Neuronal stem cell (in vitro differentiated cells): ENCODE results near the gene ZNFX1.

Experiments
- DNase-seq: peaks from one replicate; pipeline ENCODE4 v3.0.0-alpha.2; 2013; ENCODE audit warnings: low spot score
- H2AFZ ChIP-seq: one replicate; pipeline ENCODE4 v1.6.1; 2013; ENCODE audit warnings: mild to moderate bottlenecking, low read length, inconsistent platforms
- H2AK5ac ChIP-seq: 2 replicates; pipeline ENCODE4 v1.6.1; 2013; ENCODE audit warnings: low read depth, mild to moderate bottlenecking, inconsistent platforms, low read length, moderate library complexity, mixed read lengths
- H2BK120ac ChIP-seq: 2 replicates; pipeline ENCODE4 v1.6.1; 2013; ENCODE audit warnings: low read depth, mild to moderate bottlenecking, inconsistent platforms, low read length, moderate library complexity, mixed read lengths
- H2BK12ac ChIP-seq: one replicate; pipeline ENCODE4 v1.6.1; 2013; ENCODE audit warnings: low read length, inconsistent platforms
- H2BK15ac ChIP-seq: 2 replicates; pipeline ENCODE4 v1.6.1; 2013; ENCODE audit warnings: mild to moderate bottlenecking, low read length, inconsistent platforms, mixed read lengths
- H2BK5ac ChIP-seq: one replicate; pipeline ENCODE4 v1.6.1; 2013; ENCODE audit warnings: inconsistent platforms, mild to moderate bottlenecking, low read length, moderate library complexity
- H3K14ac ChIP-seq: one replicate; pipeline ENCODE4 v1.6.1; 2013; ENCODE audit warnings: low read length, inconsistent platforms
- H3K18ac ChIP-seq: 2 replicates; pipeline ENCODE4 v1.6.1; 2013; ENCODE audit warnings: low read length, inconsistent platforms
- H3K23ac ChIP-seq: 2 replicates; pipeline ENCODE4 v1.6.1; 2013; ENCODE audit warnings: low read depth, mild to moderate bottlenecking, mixed read lengths, low read length, inconsistent platforms; ENCODE audit not compliant: poor library complexity
- H3K27ac ChIP-seq: replicated peaks from 3 replicates; pipeline ENCODE4 v1.5.1; 2013; ENCODE audit warnings: low read length, inconsistent platforms
- H3K27me3 ChIP-seq, 3 experiments: 2 replicates each; pipeline ENCODE4 v1.6.1; 2013; ENCODE audit warnings: low read length in 3 of 3, mild to moderate bottlenecking in 2 of 3, inconsistent platforms in 1 of 3, low read depth in 1 of 3, mixed read lengths in 1 of 3, moderate library complexity in 1 of 3; ENCODE audit not compliant: control insufficient read depth in 3 of 3, insufficient read depth in 3 of 3
- H3K36me3 ChIP-seq, 2 donors: replicated peaks in 1 of 2; 2 replicates each; pipeline ENCODE4 v1.6.1; 2013; ENCODE audit warnings: low read length in 2 of 2; ENCODE audit not compliant: control insufficient read depth in 2 of 2, insufficient read depth in 2 of 2
- H3K4ac ChIP-seq: 2 replicates; pipeline ENCODE4 v1.6.1; 2013; ENCODE audit warnings: inconsistent platforms, mild to moderate bottlenecking, low read length, moderate library complexity
- H3K4me1 ChIP-seq, 2 donors: 1 replicate in 1 of 2; 2 replicates in 1 of 2; pipeline ENCODE4 v1.6.1; 2013; ENCODE audit warnings: low read length in 2 of 2, low read depth in 1 of 2; ENCODE audit not compliant: control insufficient read depth in 2 of 2, insufficient read depth in 1 of 2
- H3K4me2 ChIP-seq: one replicate; pipeline ENCODE4 v1.6.1; 2013; ENCODE audit warnings: mild to moderate bottlenecking, low read length, inconsistent platforms; ENCODE audit not compliant: insufficient read depth, poor library complexity, severe bottlenecking
- H3K4me3 ChIP-seq, 2 donors: 2 replicates each; pipeline ENCODE4 v1.5.1; 2013; ENCODE audit warnings: low read length in 2 of 2, mild to moderate bottlenecking in 2 of 2, inconsistent platforms in 1 of 2, moderate library complexity in 1 of 2
- H3K79me1 ChIP-seq: one replicate; pipeline ENCODE4 v1.6.1; 2013; ENCODE audit warnings: low read depth, mild to moderate bottlenecking, inconsistent platforms, low read length, moderate library complexity
- H3K9ac ChIP-seq: one replicate; pipeline ENCODE4 v1.6.1; 2013; ENCODE audit warnings: mild to moderate bottlenecking, low read depth, low read length, inconsistent platforms; ENCODE audit not compliant: poor library complexity
- H3K9me3 ChIP-seq, 2 donors: replicated peaks in 1 of 2; 2 replicates each; pipeline versions ENCODE3 to v1.6.1; 2013; ENCODE audit warnings: low read length in 2 of 2, mild to moderate bottlenecking in 2 of 2, inconsistent platforms in 1 of 2, low read depth in 1 of 2, mixed read lengths in 1 of 2, moderate library complexity in 1 of 2; ENCODE audit not compliant: control insufficient read depth in 2 of 2, insufficient read depth in 1 of 2
- H4K8ac ChIP-seq: one replicate; pipeline ENCODE4 v1.6.1; 2013; ENCODE audit warnings: low read depth, mild to moderate bottlenecking, inconsistent platforms, low read length, moderate library complexity
- H4K91ac ChIP-seq: one replicate; pipeline ENCODE4 v1.6.1; 2013; ENCODE audit warnings: low read length, low read depth, mild to moderate bottlenecking, inconsistent platforms; ENCODE audit not compliant: poor library complexity
- WGBS, 2 donors: extraction: QIAGEN DNeasy Blood & Tissue Kit; methylation state at CpG; one replicate each; pipeline ENCODE4 v1.1.7; 2013; ENCODE audit warnings: missing lambda C conversion rate in 2 of 2, mixed read lengths in 1 of 2; ENCODE audit not compliant: insufficient read length in 2 of 2, insufficient replicate concordance in 1 of 2; ENCODE audit errors: extremely low coverage in 2 of 2; 5-methylcytosine and 5-hydroxymethylcytosine counted together

The ZNFX1 gene

GRCh38 chr20:49312661-49313060, 34.8 kb upstream of the ZNFX1 start:
- no peak overlapping the region for H3K14ac ChIP-seq
- H3K4ac ChIP-seq = no peak overlapping the region
- H2AK5ac ChIP-seq = no peak overlapping the region
- H3K9me3 ChIP-seq = peaks cover 0 to 6% of the 10 kb centered on the region in 2 donors
- WGBS, 2 donors = no CpG with 5 or more reads among the region's 4 CpGs
- H3K4me2 ChIP-seq = no peak overlapping the region
- no peak overlapping the region for H3K9ac ChIP-seq
- no peak overlapping the region for H3K4me3 ChIP-seq
- H3K18ac ChIP-seq = no peak overlapping the region
- no peak overlapping the region for H3K23ac ChIP-seq
- no peak overlapping the region for H2BK120ac ChIP-seq
- no peaks in the 10 kb centered on the region for H3K79me1 ChIP-seq
- H3K27ac ChIP-seq = no peak overlapping the region
- H2AFZ ChIP-seq = no peak overlapping the region
- H3K36me3 ChIP-seq = no peaks in the 10 kb centered on the region
- no peak overlapping the region for H2BK12ac ChIP-seq
- no peak overlapping the region for H2BK15ac ChIP-seq
- H3K27me3 ChIP-seq = peaks cover 0 to 43% (median 10%) of the 10 kb centered on the region in 3 experiments
- no peak overlapping the region for H4K8ac ChIP-seq
- H3K4me1 ChIP-seq = no peaks in the 10 kb centered on the region
- peak overlapping the region; percentile 5 for H2BK5ac ChIP-seq
- no peak overlapping the region for H4K91ac ChIP-seq
- no peak for DNase-seq

GRCh38 chr20:49310705-49311104, 32.8 kb upstream of the ZNFX1 start:
- Histone ChIP-seq H2AFZ (no peak overlapping the region), H3K27ac (no peak overlapping the region)

GRCh38 chr20:49308875-49309274, 31.0 kb upstream of the ZNFX1 start:
- H3K4me2 ChIP-seq = no peak overlapping the region
- no peak overlapping the region for H3K18ac ChIP-seq
- H2BK12ac ChIP-seq = no peak overlapping the region
- no peaks in the 10 kb centered on the region for H3K36me3 ChIP-seq
- no peak overlapping the region for H2AFZ ChIP-seq
- no peak overlapping the region for H3K27ac ChIP-seq
- WGBS, 2 donors = no CpG with 5 or more reads among the region's 3 CpGs
- peaks cover 0 to 18% (median 0%) of the 10 kb centered on the region in 3 experiments for H3K27me3 ChIP-seq
- no peak overlapping the region for H2BK15ac ChIP-seq
- H4K8ac ChIP-seq = no peak overlapping the region
- H3K23ac ChIP-seq = no peak overlapping the region
- H2AK5ac ChIP-seq = no peak overlapping the region
- no peak overlapping the region for H4K91ac ChIP-seq
- no peak overlapping the region for H2BK5ac ChIP-seq
- no peaks in the 10 kb centered on the region for H3K9me3 ChIP-seq
- no peak overlapping the region for H2BK120ac ChIP-seq
- H3K9ac ChIP-seq = no peak overlapping the region
- H3K4ac ChIP-seq = no peak overlapping the region
- no peak overlapping the region for H3K14ac ChIP-seq
- no peak for DNase-seq
- no peaks in the 10 kb centered on the region for H3K79me1 ChIP-seq
- H3K4me3 ChIP-seq = no peak overlapping the region
- no peaks in the 10 kb centered on the region for H3K4me1 ChIP-seq

More at GRCh38 chr20:49310705-49311104, 32.8 kb upstream of the ZNFX1 start:
- Histone ChIP-seq H3K27me3 (peaks cover 0 to 29% (median 0%) of the 10 kb centered on the region in 3 experiments), H3K4me3 (no peak overlapping the region), H3K79me1 (no peaks in the 10 kb centered on the region), H4K8ac (no peak overlapping the region), H4K91ac (no peak overlapping the region), H3K9ac (no peak overlapping the region), H3K9me3 (no peaks in the 10 kb centered on the region), H3K36me3 (no peaks in the 10 kb centered on the region), H2BK15ac (no peak overlapping the region), H2AK5ac (no peak overlapping the region), H3K23ac (no peak overlapping the region), H3K4me1 (no peaks in the 10 kb centered on the region), H2BK12ac (no peak overlapping the region), H3K4ac (no peak overlapping the region), H3K4me2 (no peak overlapping the region), H3K14ac (no peak overlapping the region), H2BK120ac (no peak overlapping the region), H3K18ac (no peak overlapping the region), H2BK5ac (no peak overlapping the region)
- DNase-seq = no peak

GRCh38 chr20:49306903-49307620, 29.2 kb upstream of the ZNFX1 start:
- no peak overlapping the region for H2BK15ac ChIP-seq
- H3K9ac ChIP-seq = no peak overlapping the region
- no peak overlapping the region for H3K23ac ChIP-seq
- no peak overlapping the region for H3K4me2 ChIP-seq
- H3K14ac ChIP-seq = no peak overlapping the region
- H4K8ac ChIP-seq = no peak overlapping the region
- no peak overlapping the region for H4K91ac ChIP-seq
- H3K9me3 ChIP-seq = no peaks in the 10 kb centered on the region
- no peaks in the 10 kb centered on the region for H3K36me3 ChIP-seq
- H3K79me1 ChIP-seq = no peaks in the 10 kb centered on the region
- no peak overlapping the region for H2BK12ac ChIP-seq
- no peaks in the 10 kb centered on the region for H3K4me1 ChIP-seq
- H3K4ac ChIP-seq = no peak overlapping the region
- no CpG with 5 or more reads among the region's 10 CpGs for WGBS, 2 donors
- no peak overlapping the region for H3K27ac ChIP-seq
- peaks cover 0 to 8% (median 0%) of the 10 kb centered on the region in 3 experiments for H3K27me3 ChIP-seq
- no peak overlapping the region for H2BK5ac ChIP-seq
- no peak overlapping the region for H2AK5ac ChIP-seq
- H2BK120ac ChIP-seq = no peak overlapping the region
- no peak overlapping the region for H3K4me3 ChIP-seq
- H2AFZ ChIP-seq = no peak overlapping the region
- DNase-seq = no peak
- peak overlapping the region; percentile 2 for H3K18ac ChIP-seq
